Measurements from ENCODE around the gene SORL1-AS1.

DNA sequence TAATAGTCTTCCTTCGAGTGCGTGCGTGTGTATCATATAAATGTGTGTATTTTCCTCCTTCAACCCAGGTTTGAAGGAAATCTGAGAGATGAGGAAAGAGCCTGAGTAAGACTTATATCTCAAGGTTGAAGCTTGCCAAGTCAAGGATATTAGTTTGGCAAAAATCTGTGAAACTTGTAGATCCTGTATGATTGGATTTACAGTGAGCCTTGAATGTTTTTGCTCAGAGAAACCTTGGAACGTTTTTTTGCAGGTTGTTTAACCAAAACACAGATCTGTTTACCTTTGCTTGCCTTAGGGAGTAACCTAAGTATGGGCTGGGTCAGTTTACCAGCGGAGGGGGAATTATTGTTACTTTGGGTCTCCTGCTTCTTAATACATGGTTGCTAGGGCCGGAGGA is 35.9 kb upstream of the SORL1-AS1 start:
- TF ChIP-seq, protein P1, sequence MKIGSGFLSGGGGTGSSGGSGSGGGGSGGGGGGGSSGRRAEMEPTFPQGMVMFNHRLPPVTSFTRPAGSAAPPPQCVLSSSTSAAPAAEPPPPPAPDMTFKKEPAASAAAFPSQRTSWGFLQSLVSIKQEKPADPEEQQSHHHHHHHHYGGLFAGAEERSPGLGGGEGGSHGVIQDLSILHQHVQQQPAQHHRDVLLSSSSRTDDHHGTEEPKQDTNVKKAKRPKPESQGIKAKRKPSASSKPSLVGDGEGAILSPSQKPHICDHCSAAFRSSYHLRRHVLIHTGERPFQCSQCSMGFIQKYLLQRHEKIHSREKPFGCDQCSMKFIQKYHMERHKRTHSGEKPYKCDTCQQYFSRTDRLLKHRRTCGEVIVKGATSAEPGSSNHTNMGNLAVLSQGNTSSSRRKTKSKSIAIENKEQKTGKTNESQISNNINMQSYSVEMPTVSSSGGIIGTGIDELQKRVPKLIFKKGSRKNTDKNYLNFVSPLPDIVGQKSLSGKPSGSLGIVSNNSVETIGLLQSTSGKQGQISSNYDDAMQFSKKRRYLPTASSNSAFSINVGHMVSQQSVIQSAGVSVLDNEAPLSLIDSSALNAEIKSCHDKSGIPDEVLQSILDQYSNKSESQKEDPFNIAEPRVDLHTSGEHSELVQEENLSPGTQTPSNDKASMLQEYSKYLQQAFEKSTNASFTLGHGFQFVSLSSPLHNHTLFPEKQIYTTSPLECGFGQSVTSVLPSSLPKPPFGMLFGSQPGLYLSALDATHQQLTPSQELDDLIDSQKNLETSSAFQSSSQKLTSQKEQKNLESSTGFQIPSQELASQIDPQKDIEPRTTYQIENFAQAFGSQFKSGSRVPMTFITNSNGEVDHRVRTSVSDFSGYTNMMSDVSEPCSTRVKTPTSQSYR (CRISPR knock-in tag; IDR thresholded peaks at IDR 0.05), result no peak
- TF ChIP-seq, protein P2, sequence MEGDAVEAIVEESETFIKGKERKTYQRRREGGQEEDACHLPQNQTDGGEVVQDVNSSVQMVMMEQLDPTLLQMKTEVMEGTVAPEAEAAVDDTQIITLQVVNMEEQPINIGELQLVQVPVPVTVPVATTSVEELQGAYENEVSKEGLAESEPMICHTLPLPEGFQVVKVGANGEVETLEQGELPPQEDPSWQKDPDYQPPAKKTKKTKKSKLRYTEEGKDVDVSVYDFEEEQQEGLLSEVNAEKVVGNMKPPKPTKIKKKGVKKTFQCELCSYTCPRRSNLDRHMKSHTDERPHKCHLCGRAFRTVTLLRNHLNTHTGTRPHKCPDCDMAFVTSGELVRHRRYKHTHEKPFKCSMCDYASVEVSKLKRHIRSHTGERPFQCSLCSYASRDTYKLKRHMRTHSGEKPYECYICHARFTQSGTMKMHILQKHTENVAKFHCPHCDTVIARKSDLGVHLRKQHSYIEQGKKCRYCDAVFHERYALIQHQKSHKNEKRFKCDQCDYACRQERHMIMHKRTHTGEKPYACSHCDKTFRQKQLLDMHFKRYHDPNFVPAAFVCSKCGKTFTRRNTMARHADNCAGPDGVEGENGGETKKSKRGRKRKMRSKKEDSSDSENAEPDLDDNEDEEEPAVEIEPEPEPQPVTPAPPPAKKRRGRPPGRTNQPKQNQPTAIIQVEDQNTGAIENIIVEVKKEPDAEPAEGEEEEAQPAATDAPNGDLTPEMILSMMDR (IDR thresholded peaks at IDR 0.05), result no peak
- TF ChIP-seq TCF7 (CRISPR knock-in tag; IDR thresholded peaks at IDR 0.05; ENCODE audit: low read depth), result no peak
- TF ChIP-seq NR2C2 (CRISPR knock-in tag; IDR thresholded peaks at IDR 0.05), result no peak
- no peak for TF ChIP-seq HMGA2 (CRISPR knock-in tag; IDR thresholded peaks at IDR 0.05)
- TF ChIP-seq, protein P3, sequence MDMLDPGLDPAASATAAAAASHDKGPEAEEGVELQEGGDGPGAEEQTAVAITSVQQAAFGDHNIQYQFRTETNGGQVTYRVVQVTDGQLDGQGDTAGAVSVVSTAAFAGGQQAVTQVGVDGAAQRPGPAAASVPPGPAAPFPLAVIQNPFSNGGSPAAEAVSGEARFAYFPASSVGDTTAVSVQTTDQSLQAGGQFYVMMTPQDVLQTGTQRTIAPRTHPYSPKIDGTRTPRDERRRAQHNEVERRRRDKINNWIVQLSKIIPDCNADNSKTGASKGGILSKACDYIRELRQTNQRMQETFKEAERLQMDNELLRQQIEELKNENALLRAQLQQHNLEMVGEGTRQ (CRISPR knock-in tag; IDR thresholded peaks at IDR 0.05), result no peak
- TF ChIP-seq CREM (CRISPR knock-in tag; IDR thresholded peaks at IDR 0.05), result no peak
- TF ChIP-seq KAT7 (CRISPR knock-in tag; IDR thresholded peaks at IDR 0.05; ENCODE audit: borderline replicate concordance), result no peak
- TF ChIP-seq, protein P4, sequence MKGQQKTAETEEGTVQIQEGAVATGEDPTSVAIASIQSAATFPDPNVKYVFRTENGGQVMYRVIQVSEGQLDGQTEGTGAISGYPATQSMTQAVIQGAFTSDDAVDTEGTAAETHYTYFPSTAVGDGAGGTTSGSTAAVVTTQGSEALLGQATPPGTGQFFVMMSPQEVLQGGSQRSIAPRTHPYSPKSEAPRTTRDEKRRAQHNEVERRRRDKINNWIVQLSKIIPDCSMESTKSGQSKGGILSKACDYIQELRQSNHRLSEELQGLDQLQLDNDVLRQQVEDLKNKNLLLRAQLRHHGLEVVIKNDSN (CRISPR knock-in tag; IDR thresholded peaks at IDR 0.05), result no peak
- no peak for TF ChIP-seq SMAD3 (CRISPR knock-in tag; IDR thresholded peaks at IDR 0.05; ENCODE audit: borderline replicate concordance)
- TF ChIP-seq FOXJ3 (CRISPR knock-in tag; IDR thresholded peaks at IDR 0.05; ENCODE audit: borderline replicate concordance), result no peak
- TF ChIP-seq, protein P5, sequence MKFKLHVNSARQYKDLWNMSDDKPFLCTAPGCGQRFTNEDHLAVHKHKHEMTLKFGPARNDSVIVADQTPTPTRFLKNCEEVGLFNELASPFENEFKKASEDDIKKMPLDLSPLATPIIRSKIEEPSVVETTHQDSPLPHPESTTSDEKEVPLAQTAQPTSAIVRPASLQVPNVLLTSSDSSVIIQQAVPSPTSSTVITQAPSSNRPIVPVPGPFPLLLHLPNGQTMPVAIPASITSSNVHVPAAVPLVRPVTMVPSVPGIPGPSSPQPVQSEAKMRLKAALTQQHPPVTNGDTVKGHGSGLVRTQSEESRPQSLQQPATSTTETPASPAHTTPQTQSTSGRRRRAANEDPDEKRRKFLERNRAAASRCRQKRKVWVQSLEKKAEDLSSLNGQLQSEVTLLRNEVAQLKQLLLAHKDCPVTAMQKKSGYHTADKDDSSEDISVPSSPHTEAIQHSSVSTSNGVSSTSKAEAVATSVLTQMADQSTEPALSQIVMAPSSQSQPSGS (CRISPR knock-in tag; IDR thresholded peaks at IDR 0.05; ENCODE audit: borderline replicate concordance, low read depth), result no peak

All from WTC11 (cell line).